Neuron (in vitro differentiated cells): ENCODE data around the gene MAPKAPK2.
"Not testable (repeated sequence)": the region's sequence is repeated elsewhere in the genome, so short reads cannot be mapped to it uniquely, and the experiment has no call there.

ENCODE experiments used
- H2AFZ ChIP-seq: one replicate; pipeline ENCODE4 v1.6.1; 2013; ENCODE audit warnings: low read depth, mild to moderate bottlenecking, inconsistent platforms, low read length, moderate library complexity
- H3K27me3 ChIP-seq: one replicate; pipeline ENCODE4 v1.6.1; 2013; ENCODE audit warnings: low read length; ENCODE audit not compliant: insufficient read depth
- H3K36me3 ChIP-seq: one replicate; pipeline ENCODE4 v1.6.1; 2013; ENCODE audit warnings: low read length; ENCODE audit not compliant: insufficient read depth
- H3K4me1 ChIP-seq: one replicate; pipeline ENCODE4 v1.6.1; 2013; ENCODE audit warnings: low read length; ENCODE audit not compliant: insufficient read depth
- H3K4me3 ChIP-seq: 2 replicates; pipeline ENCODE4 v1.5.1; 2013; ENCODE audit warnings: mild to moderate bottlenecking, low read length, moderate library complexity
- H3K9me3 ChIP-seq: one replicate; pipeline ENCODE4 v1.6.1; 2013; ENCODE audit warnings: low read length

The MAPKAPK2 gene

DNA sequence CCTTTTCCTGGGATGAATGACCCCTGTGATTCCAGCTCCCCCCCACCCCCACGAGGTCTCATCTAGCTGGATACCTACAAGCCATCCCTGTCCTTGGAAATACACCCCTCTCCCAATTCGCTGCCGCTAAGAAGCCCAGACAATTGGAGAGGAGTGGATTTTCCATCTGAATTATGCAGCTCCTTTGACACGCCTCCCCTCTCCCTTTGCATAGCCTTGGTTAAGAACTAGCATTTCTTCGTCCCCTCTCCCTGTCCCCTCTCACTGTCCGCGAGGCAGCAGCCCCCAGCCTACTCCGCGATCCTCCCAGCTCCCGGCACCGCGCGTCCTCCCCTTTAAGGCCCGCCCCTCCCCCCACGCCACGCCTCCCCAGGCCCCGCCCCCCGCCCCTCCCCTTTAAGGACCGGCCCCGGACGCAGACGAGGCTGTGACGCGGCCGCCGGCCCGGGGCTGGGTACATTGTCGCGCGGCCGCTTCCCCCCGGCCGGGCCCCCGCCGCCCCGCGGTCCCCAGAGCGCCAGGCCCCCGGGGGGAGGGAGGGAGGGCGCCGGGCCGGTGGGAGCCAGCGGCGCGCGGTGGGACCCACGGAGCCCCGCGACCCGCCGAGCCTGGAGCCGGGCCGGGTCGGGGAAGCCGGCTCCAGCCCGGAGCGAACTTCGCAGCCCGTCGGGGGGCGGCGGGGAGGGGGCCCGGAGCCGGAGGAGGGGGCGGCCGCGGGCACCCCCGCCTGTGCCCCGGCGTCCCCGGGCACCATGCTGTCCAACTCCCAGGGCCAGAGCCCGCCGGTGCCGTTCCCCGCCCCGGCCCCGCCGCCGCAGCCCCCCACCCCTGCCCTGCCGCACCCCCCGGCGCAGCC, at the start of gene MAPKAPK2:
MAPKAPK2 (plus strand) TSS at position 428 of the 856 bp plus-strand sequence; CDS start at position 753, 325 bp downstream.
- Histone ChIP-seq H3K4me1 (peaks cover 32% of the 10 kb centered on the region), H3K9me3 (no peaks in the 10 kb centered on the region), H3K4me3 (peak within 1 kb of the TSS; percentile 82), H2AFZ (peak within 1 kb of the TSS; percentile 9), H3K36me3 (no peaks in the 10 kb centered on the region), H3K27me3 (peaks cover 32% of the 10 kb centered on the region)

DNA sequence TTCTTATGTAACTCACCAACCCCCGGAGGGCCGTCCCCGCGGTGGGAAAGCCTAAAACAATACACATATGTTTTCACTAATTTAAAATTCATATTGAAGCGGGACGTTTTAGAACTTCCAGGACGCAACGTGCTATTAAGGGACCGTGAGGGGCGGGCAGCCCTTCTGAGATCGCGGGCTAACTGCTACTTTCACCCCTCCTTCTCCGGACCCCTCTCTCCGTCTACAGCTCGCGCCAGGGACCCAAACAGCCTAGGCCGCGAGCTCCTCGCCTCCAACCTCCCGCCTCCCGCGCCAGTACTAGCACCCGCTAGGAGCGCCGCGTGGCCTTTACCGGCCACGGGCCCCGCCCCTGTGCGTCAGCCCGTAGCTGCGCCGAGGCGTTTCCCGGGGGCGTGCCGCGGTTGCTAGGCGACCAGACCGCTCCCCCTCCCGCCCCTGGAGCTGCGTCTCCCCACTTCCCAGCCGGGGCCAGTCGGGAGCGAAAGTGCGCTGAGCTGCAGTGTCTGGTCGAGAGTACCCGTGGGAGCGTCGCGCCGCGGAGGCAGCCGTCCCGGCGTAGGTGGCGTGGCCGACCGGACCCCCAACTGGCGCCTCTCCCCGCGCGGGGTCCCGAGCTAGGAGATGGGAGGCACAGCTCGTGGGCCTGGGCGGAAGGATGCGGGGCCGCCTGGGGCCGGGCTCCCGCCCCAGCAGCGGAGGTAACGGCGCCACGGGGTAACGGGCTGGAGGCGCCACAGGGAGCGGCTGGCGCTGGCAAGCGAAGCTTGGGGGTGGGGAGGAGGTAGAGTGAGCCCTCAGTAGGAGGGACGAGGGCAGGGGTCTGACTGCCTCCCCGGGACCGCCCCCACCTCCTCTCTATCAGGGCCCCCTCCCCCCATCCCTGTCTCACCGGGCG, 49.4 kb upstream of the MAPKAPK2 start, which contains the start of gene DYRK3:
DYRK3 (plus strand) TSS at position 457 of the 898 bp plus-strand sequence; CDS start at position 625, 168 bp downstream.
- Histone ChIP-seq H3K27me3 (no peaks in the 10 kb centered on the region), H3K4me3 (peak within 1 kb of the TSS; percentile 70), H3K36me3 (peaks cover 4% of the 10 kb centered on the region)

DNA sequence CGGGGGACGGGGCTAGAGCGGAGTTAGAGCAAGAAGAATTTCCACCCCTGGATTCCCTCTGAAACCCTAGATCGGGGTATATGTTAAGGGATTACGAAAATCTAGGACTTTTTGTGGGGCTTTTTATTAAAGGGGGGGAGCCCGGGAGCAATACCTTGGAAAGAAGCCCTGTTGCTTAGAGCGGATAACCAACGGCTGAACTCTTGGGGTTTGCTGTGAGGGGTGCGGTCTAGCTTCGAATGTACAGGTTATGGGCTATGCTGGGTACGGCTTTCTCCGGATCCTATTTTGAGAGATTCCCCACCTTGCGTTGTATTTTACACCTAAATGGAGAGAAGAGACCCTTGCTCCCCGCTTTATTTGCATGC, 48.7 kb upstream of the MAPKAPK2 start:
- H3K36me3 ChIP-seq: peaks cover 4% of the 10 kb centered on the region
- no peaks in the 10 kb centered on the region for H3K9me3 ChIP-seq
- peak overlapping the region; percentile 72 for H2AFZ ChIP-seq
- H3K4me1 ChIP-seq: peaks cover 25% of the 10 kb centered on the region
- H3K27me3 ChIP-seq: no peaks in the 10 kb centered on the region
- H3K4me3 ChIP-seq: peak overlapping the region; percentile 70

More for the DNA sequence above, 49.4 kb upstream of the MAPKAPK2 start, which contains the start of gene DYRK3:
- peak within 1 kb of the TSS; percentile 72 for H2AFZ ChIP-seq
- no peaks in the 10 kb centered on the region for H3K9me3 ChIP-seq
- peaks cover 25% of the 10 kb centered on the region for H3K4me1 ChIP-seq

DNA sequence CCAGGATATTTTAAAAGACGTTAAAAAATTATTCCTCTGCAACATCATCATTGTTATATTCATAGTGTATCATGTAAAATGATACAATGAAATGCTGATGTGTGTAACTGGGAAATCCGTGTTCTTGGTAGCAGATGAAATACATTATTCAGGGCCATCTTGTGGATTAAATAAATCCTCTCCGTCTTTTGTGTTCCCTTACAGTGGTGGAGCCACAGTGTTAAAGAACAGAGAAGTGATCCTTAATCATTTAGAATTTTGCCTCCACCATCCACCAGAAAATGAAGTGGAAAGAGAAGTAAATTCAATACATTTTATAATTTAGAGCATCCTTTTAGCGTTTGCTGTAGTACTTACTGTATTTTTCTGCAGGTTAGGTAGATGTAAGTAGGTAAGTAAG, 48.0 kb upstream of the MAPKAPK2 start:
- Histone ChIP-seq H2AFZ (no peak overlapping the region), H3K4me1 (peaks cover 25% of the 10 kb centered on the region), H3K9me3 (no peaks in the 10 kb centered on the region), H3K27me3 (no peaks in the 10 kb centered on the region), H3K4me3 (no peak overlapping the region), H3K36me3 (peaks cover 4% of the 10 kb centered on the region)

DNA sequence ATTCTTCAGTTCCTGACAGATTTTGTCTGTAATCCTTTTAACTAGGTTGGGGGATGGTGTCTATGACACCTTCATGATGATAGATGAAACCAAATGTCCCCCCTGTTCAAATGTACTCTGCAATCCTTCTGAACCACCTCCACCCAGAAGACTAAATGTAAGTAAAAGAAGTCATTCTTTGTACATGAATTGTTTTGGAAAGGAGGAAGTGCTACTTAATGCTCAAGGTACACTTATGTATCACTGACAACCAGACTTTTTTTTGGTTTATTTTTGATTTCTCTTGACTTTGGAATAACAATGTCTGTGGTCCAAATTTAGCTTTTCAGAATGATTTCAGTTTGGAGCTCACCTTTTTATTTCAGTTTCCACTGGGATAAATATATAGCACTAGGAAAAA, 47.1 kb upstream of the MAPKAPK2 start:
- Histone ChIP-seq H3K9me3 (no peaks in the 10 kb centered on the region), H3K4me1 (peaks cover 25% of the 10 kb centered on the region), H3K27me3 (no peaks in the 10 kb centered on the region), H2AFZ (no peak overlapping the region), H3K4me3 (no peak overlapping the region), H3K36me3 (peaks cover 4% of the 10 kb centered on the region)

DNA sequence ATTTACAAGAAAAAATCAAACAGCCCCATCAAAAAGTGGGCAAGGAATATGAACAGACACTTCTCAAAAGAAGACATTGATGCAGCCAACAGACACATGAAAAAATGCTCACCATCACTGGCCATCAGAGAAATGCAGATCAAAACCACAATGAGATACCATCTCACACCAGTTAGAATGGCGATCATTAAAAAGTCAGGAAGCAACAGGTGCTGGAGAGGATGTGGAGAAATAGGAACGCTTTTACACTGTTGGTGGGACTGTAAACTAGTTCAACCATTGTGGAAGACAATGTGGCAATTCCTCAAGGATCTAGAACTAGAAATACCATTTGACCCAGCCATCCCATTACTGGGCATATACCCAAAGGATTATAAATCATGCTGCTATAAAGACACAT, 42.6 kb upstream of the MAPKAPK2 start:
- H3K27me3 ChIP-seq, H3K4me1 ChIP-seq, H3K9me3 ChIP-seq: not testable (repeated sequence)

DNA sequence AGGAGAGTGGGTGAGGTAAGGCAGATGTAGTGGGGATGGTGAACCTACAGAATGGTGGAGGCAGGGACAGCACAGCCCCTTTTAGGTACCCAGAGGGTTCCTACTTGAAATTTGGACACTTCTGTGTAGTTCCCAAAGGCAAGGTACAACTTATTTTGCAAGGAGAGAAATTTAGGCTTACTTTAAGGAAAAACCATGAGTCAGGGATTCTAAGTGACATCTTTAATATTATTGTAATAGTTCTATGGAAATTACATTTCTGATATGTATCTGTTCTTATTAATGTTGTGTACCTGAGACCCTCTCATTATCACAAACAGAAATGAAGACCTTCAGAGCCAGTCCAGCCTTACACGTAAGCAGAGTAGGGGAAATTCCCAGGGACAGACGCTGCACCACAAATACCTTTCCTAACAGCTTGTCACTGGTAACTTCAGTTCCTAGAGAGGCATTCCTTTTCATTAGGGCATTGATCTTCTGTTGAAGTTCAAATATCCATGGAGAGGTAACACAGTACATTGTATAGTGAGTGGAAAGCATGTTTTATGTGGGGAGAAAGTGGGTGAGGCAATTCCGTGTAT, 41.5 kb upstream of the MAPKAPK2 start:
- Histone ChIP-seq H3K4me3 (no peak overlapping the region), H3K27me3 (no peaks in the 10 kb centered on the region), H3K9me3 (no peaks in the 10 kb centered on the region), H3K4me1 (no peaks in the 10 kb centered on the region), H3K36me3 (peaks cover 12% of the 10 kb centered on the region), H2AFZ (no peak overlapping the region)

More for the DNA sequence above, 42.6 kb upstream of the MAPKAPK2 start:
- not testable (repeated sequence) for H3K36me3 ChIP-seq, H3K4me3 ChIP-seq, H2AFZ ChIP-seq

DNA sequence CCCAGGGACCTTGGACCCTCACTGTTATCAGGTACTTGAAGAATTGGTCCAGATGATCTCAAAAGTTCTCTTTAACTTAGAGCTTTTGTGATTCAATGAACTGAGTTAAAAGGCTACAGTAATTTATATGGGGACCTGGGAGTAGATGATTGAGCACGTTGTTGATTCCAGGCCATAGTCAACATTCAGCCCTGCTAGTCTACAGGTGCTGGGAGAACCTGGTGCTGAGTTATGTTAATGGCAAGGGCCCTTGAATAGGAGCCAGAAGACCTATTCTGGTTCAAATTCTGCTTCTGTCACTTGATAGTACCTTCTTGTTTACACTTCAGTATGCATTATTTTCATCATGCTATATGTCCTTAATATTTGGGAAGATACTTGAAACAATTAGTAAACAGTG, 38.2 kb upstream of the MAPKAPK2 start:
- no peak overlapping the region for H3K4me3 ChIP-seq
- peaks cover 20% of the 10 kb centered on the region for H3K36me3 ChIP-seq
- H3K4me1 ChIP-seq: no peaks in the 10 kb centered on the region
- no peak overlapping the region for H2AFZ ChIP-seq
- H3K27me3 ChIP-seq: no peaks in the 10 kb centered on the region
- H3K9me3 ChIP-seq: no peaks in the 10 kb centered on the region

DNA sequence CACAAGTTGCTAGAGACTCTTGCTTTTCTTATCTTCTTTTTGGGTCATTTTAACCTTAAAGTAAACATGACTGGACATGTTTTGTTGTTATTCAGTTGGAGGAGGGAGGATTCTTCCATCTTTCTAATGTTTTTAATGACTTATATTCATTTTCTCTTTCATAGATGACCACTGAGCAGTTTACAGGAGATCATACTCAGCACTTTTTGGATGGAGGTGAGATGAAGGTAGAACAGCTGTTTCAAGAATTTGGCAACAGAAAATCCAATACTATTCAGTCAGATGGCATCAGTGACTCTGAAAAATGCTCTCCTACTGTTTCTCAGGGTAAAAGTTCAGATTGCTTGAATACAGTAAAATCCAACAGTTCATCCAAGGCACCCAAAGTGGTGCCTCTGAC, 37.5 kb upstream of the MAPKAPK2 start:
- H2AFZ ChIP-seq: no peak overlapping the region
- H3K27me3 ChIP-seq: no peaks in the 10 kb centered on the region
- H3K4me1 ChIP-seq: no peaks in the 10 kb centered on the region
- no peak overlapping the region for H3K4me3 ChIP-seq
- no peaks in the 10 kb centered on the region for H3K9me3 ChIP-seq
- peaks cover 20% of the 10 kb centered on the region for H3K36me3 ChIP-seq

DNA sequence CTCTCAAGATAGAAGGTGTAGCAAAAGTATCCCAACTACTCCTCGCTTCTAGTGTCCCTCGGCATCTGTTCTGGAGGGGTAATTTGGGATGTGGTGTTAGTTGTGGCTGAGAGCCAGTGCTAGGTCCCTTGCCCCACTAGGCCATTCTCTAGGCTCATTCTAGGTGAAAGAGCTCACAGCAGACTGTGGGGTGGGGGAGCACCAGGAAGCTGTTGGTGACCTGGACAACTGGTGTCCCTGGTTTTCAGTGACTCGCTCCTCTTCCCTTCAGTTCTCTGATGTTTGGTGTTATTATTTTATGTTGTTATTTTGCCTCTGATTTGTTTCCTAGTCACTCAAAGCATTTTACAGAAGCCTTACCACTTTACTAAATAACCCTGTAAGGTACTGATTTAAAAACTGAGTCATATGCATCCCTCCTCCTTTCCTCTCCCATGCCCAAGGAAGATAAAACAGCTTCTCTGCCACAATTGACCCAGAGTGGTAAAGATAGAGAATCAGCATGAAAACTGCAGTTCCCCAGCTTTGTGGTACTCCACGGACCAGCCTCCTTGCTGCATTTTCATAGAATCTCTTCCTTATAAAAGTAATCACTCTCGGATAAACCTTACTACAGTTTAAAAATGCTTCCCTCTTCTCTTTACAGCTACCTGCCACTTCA, 35.3 kb upstream of the MAPKAPK2 start:
- no peak overlapping the region for H2AFZ ChIP-seq
- no peak overlapping the region for H3K4me3 ChIP-seq
- H3K4me1 ChIP-seq: peaks cover 5% of the 10 kb centered on the region
- H3K36me3 ChIP-seq: peaks cover 20% of the 10 kb centered on the region
- no peaks in the 10 kb centered on the region for H3K9me3 ChIP-seq
- H3K27me3 ChIP-seq: no peaks in the 10 kb centered on the region

DNA sequence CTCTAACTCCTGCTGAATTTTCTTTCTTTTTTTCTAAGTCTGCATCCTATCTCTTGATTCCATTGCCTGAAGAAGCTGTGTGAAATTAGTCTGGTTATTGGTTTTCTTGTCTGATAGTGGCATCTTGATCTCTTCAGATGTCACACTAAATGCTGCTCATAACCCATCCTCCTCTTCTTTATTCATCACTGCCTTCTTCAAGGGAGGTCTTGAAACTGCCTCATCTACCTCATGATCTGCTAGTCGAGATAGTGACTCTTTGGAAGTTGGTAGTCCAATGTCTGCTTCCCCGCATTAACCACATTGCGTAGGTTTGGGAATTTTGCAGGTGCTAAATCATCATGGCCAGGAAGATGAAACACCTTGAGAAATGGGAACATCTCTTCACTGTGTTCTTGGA, 33.7 kb upstream of the MAPKAPK2 start:
- no peaks in the 10 kb centered on the region for H3K27me3 ChIP-seq
- peaks cover 20% of the 10 kb centered on the region for H3K36me3 ChIP-seq
- H3K4me1 ChIP-seq: peaks cover 15% of the 10 kb centered on the region

DNA sequence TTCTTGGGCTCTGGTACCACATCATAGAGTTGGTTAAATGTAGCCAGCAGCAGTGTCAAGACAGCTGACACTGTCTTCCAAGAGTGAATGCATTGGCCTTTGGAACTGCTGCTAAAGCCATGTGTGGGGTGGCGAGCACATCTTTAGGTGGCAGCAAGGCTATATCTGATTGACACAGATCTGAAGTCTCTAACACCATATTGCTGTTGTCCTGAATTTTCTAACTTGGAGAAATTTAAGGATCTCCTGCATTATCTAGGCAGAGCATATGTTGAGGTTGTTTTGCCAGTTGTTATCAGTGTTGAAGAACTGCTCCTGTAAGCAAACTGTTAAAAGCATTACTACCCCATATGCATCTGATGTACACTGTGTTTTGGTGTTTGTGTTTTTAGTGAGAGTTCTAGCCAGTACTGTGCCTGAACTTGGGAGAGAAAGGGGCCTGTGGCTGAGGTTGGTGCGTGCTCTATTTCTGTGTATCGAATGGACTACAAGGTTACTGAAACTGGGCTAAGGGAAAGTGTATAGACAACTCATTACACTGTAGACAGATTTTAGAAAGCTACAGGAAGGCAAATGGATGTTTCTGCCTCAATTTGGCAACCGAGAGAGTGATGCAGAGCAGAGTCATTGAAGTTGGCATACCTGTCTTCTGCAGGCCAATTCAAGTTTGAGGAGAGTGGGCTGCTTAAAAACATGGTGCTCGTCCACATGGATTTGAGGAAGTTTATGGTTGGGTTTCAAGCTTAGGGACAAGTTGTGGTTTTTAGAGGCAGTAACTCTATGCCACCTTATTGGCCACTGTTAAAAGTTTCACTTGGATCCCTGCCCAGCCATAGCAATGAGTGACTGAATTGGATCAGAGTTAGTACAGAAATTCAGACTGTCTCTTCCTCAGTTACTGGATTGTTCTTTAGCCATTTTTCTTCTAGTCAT, 32.5 kb upstream of the MAPKAPK2 start:
- no peaks in the 10 kb centered on the region for H3K9me3 ChIP-seq
- H3K36me3 ChIP-seq: peaks cover 20% of the 10 kb centered on the region
- H2AFZ ChIP-seq: no peak overlapping the region
- H3K27me3 ChIP-seq: no peaks in the 10 kb centered on the region
- no peak overlapping the region for H3K4me3 ChIP-seq
- peaks cover 15% of the 10 kb centered on the region for H3K4me1 ChIP-seq

More for the DNA sequence above, 33.7 kb upstream of the MAPKAPK2 start:
- H3K4me3 ChIP-seq: no peak overlapping the region
- no peaks in the 10 kb centered on the region for H3K9me3 ChIP-seq
- no peak overlapping the region for H2AFZ ChIP-seq
